NCI-H510A treated with DMSO at 0.1 percent for 48 hours (cell line): Measurements from ENCODE around the gene PALD1.

Experiments
- DNase-seq: peaks from one replicate; lab custom pipeline; 2025; lab: John Stamatoyannopoulos, UW

PALD1 gene

GRCh38 chr10:70504521-70505358 is 26.2 kb downstream of the PALD1 start:
- DNase-seq, result no peak

GRCh38 chr10:70505908-70506307 is 27.3 kb downstream of the PALD1 start:
- no peak for DNase-seq

- no peak for DNase-seq
Measured at GRCh38 chr10:70507966-70508365, 29.4 kb downstream of the PALD1 start.

GRCh38 chr10:70508912-70509756 is 30.6 kb downstream of the PALD1 start:
- DNase-seq, result peak; percentile 68

- DNase-seq, result no peak
Measured at GRCh38 chr10:70509757-70510147, 31.2 kb downstream of the PALD1 start.

- no peak for DNase-seq
Measured at GRCh38 chr10:70510453-70510852, 31.9 kb downstream of the PALD1 start.

GRCh38 chr10:70510904-70511303 is 32.3 kb downstream of the PALD1 start:
- no peak for DNase-seq

GRCh38 chr10:70512149-70512639 is 33.6 kb downstream of the PALD1 start:
- DNase-seq, result no peak

- DNase-seq, result no peak
Measured at GRCh38 chr10:70513848-70514309, 35.3 kb downstream of the PALD1 start.

GRCh38 chr10:70514591-70514990 is 36.0 kb downstream of the PALD1 start:
- no peak for DNase-seq

- no peak for DNase-seq
Measured at GRCh38 chr10:70515035-70515667, 36.6 kb downstream of the PALD1 start.

GRCh38 chr10:70518695-70519094 is 40.1 kb downstream of the PALD1 start:
- DNase-seq, result no peak

GRCh38 chr10:70523057-70523456 is 44.5 kb downstream of the PALD1 start:
- no peak for DNase-seq

- no peak for DNase-seq
Measured at GRCh38 chr10:70523549-70523948, 45.0 kb downstream of the PALD1 start.

GRCh38 chr10:70528314-70528713 is 49.7 kb downstream of the PALD1 start:
- no peak for DNase-seq

- peak; percentile 56 for DNase-seq
Measured at GRCh38 chr10:70528741-70529362, 50.3 kb downstream of the PALD1 start.

- DNase-seq, result no peak
Measured at GRCh38 chr10:70529848-70530247, 51.3 kb downstream of the PALD1 start.

GRCh38 chr10:70530315-70530714 is 51.7 kb downstream of the PALD1 start:
- DNase-seq, result no peak

GRCh38 chr10:70532554-70533188 is 54.1 kb downstream of the PALD1 start:
- no peak for DNase-seq

GRCh38 chr10:70533189-70533558 is 54.6 kb downstream of the PALD1 start:
- DNase-seq, result no peak

GRCh38 chr10:70534281-70534680 is 55.7 kb downstream of the PALD1 start:
- DNase-seq, result no peak
